HEK293T (cell line): Measurements from ENCODE around the gene KCNA1.

Source experiments
- CTCF ChIA-PET: fragments of 350-600 bp; formaldehyde crosslinking; extraction: SDS; loops from one replicate; lab custom pipeline; 2021; ENCODE audit warnings: antibody characterized with exemption, inconsistent platforms; lab: Yijun Ruan, JAX
- POLR2A ChIA-PET: fragments of 350-600 bp; formaldehyde crosslinking; extraction: SDS; loops from one replicate; lab custom pipeline; 2020; ENCODE audit warnings: antibody characterized with exemption, inconsistent platforms; lab: Yijun Ruan, JAX
- DNase-seq: peaks from one replicate; pipeline ENCODE4 v3.0.0; 2012; ENCODE audit warnings: mixed read lengths; ENCODE audit errors: extremely low spot score
- ARNT ChIP-seq: fragments of 450-650 bp; IDR thresholded peaks from 2 replicates; pipeline ENCODE4 v1.6.1; 2017; ENCODE audit warnings: mild to moderate bottlenecking
- BHLHE40 ChIP-seq: fragments of 450-650 bp; IDR thresholded peaks from 2 replicates; pipeline ENCODE4 v1.6.1; 2016; ENCODE audit warnings: mild to moderate bottlenecking, moderate library complexity, borderline replicate concordance
- CTBP1 ChIP-seq: fragments of 450-650 bp; IDR thresholded peaks from 2 replicates; pipeline ENCODE4 v1.6.1; 2016; ENCODE audit warnings: borderline replicate concordance
- ELF4 ChIP-seq: fragments of 450-650 bp; IDR thresholded peaks from 2 replicates; pipeline ENCODE4 v1.6.1; 2017; ENCODE audit warnings: antibody characterized with exemption
- FOXA1 ChIP-seq: fragments of 450-650 bp; IDR thresholded peaks from 2 replicates; pipeline ENCODE4 v1.6.1; 2016; ENCODE audit warnings: mild to moderate bottlenecking
- FOXK2 ChIP-seq: fragments of 450-650 bp; IDR thresholded peaks from 2 replicates; pipeline ENCODE4 v1.6.1; 2016; ENCODE audit warnings: mild to moderate bottlenecking
- FOXM1 ChIP-seq: fragments of 450-650 bp; IDR thresholded peaks from 2 replicates; pipeline ENCODE4 v1.6.1; 2017; ENCODE audit warnings: mild to moderate bottlenecking, borderline replicate concordance
- HDGF ChIP-seq: fragments of 450-650 bp; IDR thresholded peaks from 2 replicates; pipeline ENCODE4 v1.6.1; 2017; ENCODE audit warnings: antibody characterized with exemption, borderline replicate concordance
- L3MBTL2 ChIP-seq: fragments of 450-650 bp; conservative IDR thresholded peaks from 2 replicates; pipeline ENCODE4 v1.6.1; 2016; ENCODE audit warnings: mild to moderate bottlenecking
- LEF1 ChIP-seq: fragments of 450-650 bp; IDR thresholded peaks from 2 replicates; pipeline ENCODE4 v1.6.1; 2017; ENCODE audit warnings: mild to moderate bottlenecking, borderline replicate concordance
- NFRKB ChIP-seq: fragments of 450-650 bp; IDR thresholded peaks from 2 replicates; pipeline ENCODE4 v1.6.1; 2016; ENCODE audit warnings: mild to moderate bottlenecking, moderate library complexity
- SP1 ChIP-seq: fragments of 450-650 bp; IDR thresholded peaks from 2 replicates; pipeline ENCODE4 v1.6.1; 2017
- SUZ12 ChIP-seq: fragments of 450-650 bp; IDR thresholded peaks from 2 replicates; pipeline ENCODE4 v1.6.1; 2016; ENCODE audit warnings: mild to moderate bottlenecking
- TARDBP ChIP-seq: fragments of 450-650 bp; IDR thresholded peaks from 2 replicates; pipeline ENCODE4 v1.6.1; 2016
- ZNF384 ChIP-seq: fragments of 450-650 bp; IDR thresholded peaks from 2 replicates; pipeline ENCODE4 v1.6.1; 2016
- TF ChIP-seq, protein P1 (sequence below): fragments of 450-650 bp; IDR thresholded peaks from 2 replicates; pipeline ENCODE4 v1.6.1; 2016

KCNA1 gene

GRCh38 chr12:4915752-4916151 is 6.0 kb downstream of the KCNA1 start:
- ChIA-PET POLR2A (no interaction called here), CTCF (no interaction called here)
- no peak for DNase-seq
- TF ChIP-seq SUZ12 = no peak

- no peak for DNase-seq
- TF ChIP-seq TARDBP = no peak
- no peak for TF ChIP-seq FOXK2
- no peak for TF ChIP-seq HDGF
- POLR2A ChIA-PET = no interaction called here
- CTCF ChIA-PET = interaction anchor here (0.7 to 1.0 kb wide), 2 partner anchors 11 to 70 kb away, joined by 3 read pairs; no protein-coding TSS in a partner anchor
Observed at GRCh38 chr12:4918950-4919660, 9.4 kb downstream of the KCNA1 start.

DNA sequence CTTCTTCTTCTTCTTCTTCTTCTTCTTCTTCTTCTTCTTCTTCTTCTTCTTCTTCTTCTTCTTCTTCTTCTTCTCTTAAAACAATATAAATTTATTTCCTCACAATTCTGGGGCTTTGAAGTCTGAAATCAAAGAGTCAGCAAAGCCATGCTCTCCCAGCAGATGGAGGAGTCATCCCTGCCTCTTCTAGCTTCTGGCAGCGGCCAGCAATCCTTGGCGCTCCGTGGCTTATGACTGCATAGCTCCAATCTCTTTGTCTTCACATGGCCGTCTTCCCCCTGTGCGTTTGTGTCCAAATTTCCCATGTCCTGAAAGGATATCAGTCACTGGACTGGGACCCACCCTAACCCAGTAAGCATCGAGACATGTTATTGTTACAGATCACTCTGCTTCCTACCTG is 22.9 kb downstream of the KCNA1 start:
- TF ChIP-seq FOXM1 = no peak
- TF ChIP-seq NFRKB = no peak
- no peak for TF ChIP-seq BHLHE40
- TF ChIP-seq CTBP1 = no peak
- no peak for TF ChIP-seq L3MBTL2
- no peak for TF ChIP-seq LEF1
- no peak for TF ChIP-seq FOXA1
- ChIA-PET POLR2A (no interaction called here), CTCF (no interaction called here)
- DNase-seq = no peak

DNA sequence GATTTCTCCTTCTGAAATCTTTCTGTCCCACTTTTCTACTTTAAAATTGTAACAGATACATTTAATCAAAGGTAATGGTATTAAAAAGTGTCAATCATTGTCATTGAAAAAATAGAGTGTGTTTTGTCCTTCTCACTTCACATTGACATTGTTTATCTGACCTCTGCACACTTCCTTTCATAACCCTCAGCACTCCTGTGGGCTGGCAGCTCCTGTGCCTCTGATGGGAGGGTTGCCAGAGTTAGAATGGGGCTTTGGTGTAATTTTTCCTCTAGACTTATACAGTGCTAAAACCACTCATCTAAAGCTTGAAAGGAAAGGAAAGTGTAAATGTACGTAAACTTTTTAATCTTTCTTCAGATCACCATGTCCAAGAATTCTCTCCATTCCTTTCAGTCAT is 23.7 kb downstream of the KCNA1 start:
- DNase-seq = no peak
- TF ChIP-seq ZNF384 = no peak
- TF ChIP-seq SP1 = no peak
- no peak for TF ChIP-seq FOXA1
- no peak for TF ChIP-seq TARDBP
- TF ChIP-seq ELF4 = no peak
- TF ChIP-seq FOXK2 = no peak
- no peak for TF ChIP-seq ARNT
- TF ChIP-seq, protein P1, sequence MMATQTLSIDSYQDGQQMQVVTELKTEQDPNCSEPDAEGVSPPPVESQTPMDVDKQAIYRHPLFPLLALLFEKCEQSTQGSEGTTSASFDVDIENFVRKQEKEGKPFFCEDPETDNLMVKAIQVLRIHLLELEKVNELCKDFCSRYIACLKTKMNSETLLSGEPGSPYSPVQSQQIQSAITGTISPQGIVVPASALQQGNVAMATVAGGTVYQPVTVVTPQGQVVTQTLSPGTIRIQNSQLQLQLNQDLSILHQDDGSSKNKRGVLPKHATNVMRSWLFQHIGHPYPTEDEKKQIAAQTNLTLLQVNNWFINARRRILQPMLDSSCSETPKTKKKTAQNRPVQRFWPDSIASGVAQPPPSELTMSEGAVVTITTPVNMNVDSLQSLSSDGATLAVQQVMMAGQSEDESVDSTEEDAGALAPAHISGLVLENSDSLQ = no peak
- no peak for TF ChIP-seq CTBP1
- TF ChIP-seq SUZ12 = no peak
- POLR2A ChIA-PET = no interaction called here
- CTCF ChIA-PET = interaction anchor here (1.1 kb wide), 1 partner anchor 76 kb away, joined by 3 read pairs; no protein-coding TSS in a partner anchor

DNA sequence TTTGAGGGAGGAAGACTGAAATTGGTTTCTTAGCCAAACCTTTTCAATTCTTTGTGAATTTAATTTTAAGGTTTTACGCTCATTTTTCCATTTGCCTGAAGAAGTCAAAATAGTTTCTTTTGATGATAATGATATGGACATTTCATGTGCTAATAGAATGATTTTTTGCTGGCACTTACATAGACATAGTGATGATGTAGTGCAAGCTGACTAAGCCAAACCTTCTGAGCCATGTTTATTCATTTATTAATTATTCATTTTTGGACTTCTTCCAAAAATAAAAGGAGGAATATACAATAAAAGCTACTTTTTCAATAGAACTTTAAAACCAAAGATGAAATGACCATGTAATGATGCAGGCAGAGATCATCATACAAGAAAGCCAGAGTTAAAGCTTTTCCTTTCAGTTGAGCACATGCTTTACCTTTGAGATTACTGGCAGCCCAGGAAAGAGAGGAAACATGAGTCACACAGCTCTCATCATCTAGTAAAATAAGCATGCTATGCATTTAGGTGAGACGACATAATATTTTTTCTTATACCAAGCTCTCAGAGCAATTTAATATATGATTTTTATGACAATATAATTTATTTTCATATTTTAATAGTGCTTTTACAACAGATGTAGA is 24.8 kb downstream of the KCNA1 start:
- no peak for DNase-seq
- TF ChIP-seq FOXA1 (no peak), FOXM1 (no peak), ARNT (no peak), BHLHE40 (no peak), LEF1 (no peak), SP1 (no peak), TARDBP (no peak)
- CTCF ChIA-PET = interaction anchor here (1.0 to 1.2 kb wide), 2 partner anchors 26 to 79 kb away, joined by 3 to 9 read pairs; no protein-coding TSS in a partner anchor
- POLR2A ChIA-PET = no interaction called here

DNA sequence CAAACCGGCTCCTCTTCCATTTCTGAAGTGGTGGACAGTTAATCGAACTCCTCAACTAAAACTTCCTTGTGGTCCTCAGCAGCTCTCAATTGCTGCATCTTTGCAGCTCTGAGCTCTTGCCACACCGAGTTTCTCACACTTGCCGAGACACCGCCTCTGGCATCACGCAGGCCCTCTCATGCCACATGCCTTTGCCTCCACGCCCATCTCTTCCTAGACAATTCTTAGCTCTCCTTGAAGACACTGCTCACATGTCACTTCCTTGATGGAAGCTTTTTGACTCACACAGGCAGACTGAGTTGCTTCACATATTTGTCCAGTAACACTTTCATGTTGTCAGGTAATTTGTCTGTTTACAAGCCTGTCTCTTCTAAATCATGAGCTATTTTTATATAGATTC is 29.2 kb downstream of the KCNA1 start:
- DNase-seq = no peak
- CTCF ChIA-PET = no interaction called here
- no peak for TF ChIP-seq SP1
- no peak for TF ChIP-seq FOXK2
- TF ChIP-seq FOXM1 = no peak
- no peak for TF ChIP-seq BHLHE40
- no peak for TF ChIP-seq ELF4
- no peak for TF ChIP-seq ZNF384
- TF ChIP-seq HDGF = no peak
- no peak for TF ChIP-seq TARDBP
- no peak for TF ChIP-seq ARNT
- TF ChIP-seq FOXA1 = no peak
- no peak for TF ChIP-seq CTBP1
- TF ChIP-seq NFRKB = no peak
- TF ChIP-seq L3MBTL2 = no peak
- TF ChIP-seq, protein P1 = no peak
- no peak for TF ChIP-seq LEF1
- POLR2A ChIA-PET = no interaction called here

- no peak for DNase-seq
- ChIA-PET CTCF (interaction anchor here (0.5 kb wide), 1 partner anchor 81 kb away, joined by 3 read pairs; no protein-coding TSS in a partner anchor), POLR2A (no interaction called here)
- TF ChIP-seq SUZ12 = no peak
- TF ChIP-seq CTBP1 = no peak
- TF ChIP-seq L3MBTL2 = no peak
- TF ChIP-seq, protein P1 = no peak
- no peak for TF ChIP-seq FOXA1
- no peak for TF ChIP-seq HDGF
- TF ChIP-seq TARDBP = no peak
- TF ChIP-seq ELF4 = no peak
- TF ChIP-seq BHLHE40 = no peak
- no peak for TF ChIP-seq FOXM1
- no peak for TF ChIP-seq ZNF384
- no peak for TF ChIP-seq ARNT
- TF ChIP-seq FOXK2 = no peak
- TF ChIP-seq NFRKB = no peak
- no peak for TF ChIP-seq LEF1
Observed at GRCh38 chr12:4939418-4940023, 29.8 kb downstream of the KCNA1 start.
